Endothelial cell (in vitro differentiated cells): Measurements from ENCODE around the gene POLR3GL. TPM values are rescaled to one million over a fixed set of nuclear protein-coding genes. Genes with fewer than 3 reads are reported as not detected.

Experiments
- DNase-seq: peaks from one replicate; pipeline ENCODE4 v3.0.0; 2021; ENCODE audit warnings: low spot score
- H3K27ac Mint-ChIP-seq: one replicate; pipeline ENCODE4 v1.8.0; 2021; ENCODE audit warnings: mixed read lengths, inconsistent platforms; ENCODE audit not compliant: unreplicated experiment
- H3K27me3 Mint-ChIP-seq: one replicate; pipeline ENCODE4 v1.8.0; 2021; ENCODE audit warnings: mild to moderate bottlenecking, moderate library complexity, mixed read lengths, inconsistent platforms; ENCODE audit not compliant: unreplicated experiment
- H3K36me3 Mint-ChIP-seq: one replicate; pipeline ENCODE4 v1.8.0; 2021; ENCODE audit warnings: mild to moderate bottlenecking, low read depth, mixed read lengths, inconsistent platforms; ENCODE audit not compliant: unreplicated experiment
- H3K4me1 Mint-ChIP-seq: one replicate; pipeline ENCODE4 v1.8.0; 2021; ENCODE audit warnings: mild to moderate bottlenecking, mixed read lengths, inconsistent platforms; ENCODE audit not compliant: unreplicated experiment
- H3K4me3 Mint-ChIP-seq: one replicate; pipeline ENCODE4 v1.8.0; 2021; ENCODE audit warnings: mild to moderate bottlenecking, mixed read lengths, inconsistent platforms; ENCODE audit not compliant: unreplicated experiment
- H3K9me3 Mint-ChIP-seq: one replicate; pipeline ENCODE4 v1.8.0; 2021; ENCODE audit warnings: mixed read lengths, inconsistent platforms; ENCODE audit not compliant: unreplicated experiment
- CTCF ChIP-seq: fragments of 200-600 bp; sonication (generic); IDR thresholded peaks from one replicate; pipeline ENCODE4 v1.5.0; 2021; ENCODE audit warnings: antibody characterized with exemption; ENCODE audit not compliant: unreplicated experiment
- total RNA-seq: library from RNA; stranded (reverse); fragmentation: NEBNext Ultra II Directional; extraction: Animal tissue kit (Norgen Biotek cat#: 25700); gene quantifications from one replicate; pipeline ENCODE4 v1.2.1, GENCODE V29; 2021; ENCODE audit not compliant: unreplicated experiment

POLR3GL gene
- total RNA-seq, 1 donor from 2014 or later: 12.4 TPM

- H3K27ac Mint-ChIP-seq: peak overlapping the region; percentile 94
- no peak for TF ChIP-seq CTCF
- H3K4me1 Mint-ChIP-seq: peaks cover 29% of the 10 kb centered on the region
- DNase-seq: no peak
- peak overlapping the region; percentile 56 for H3K4me3 Mint-ChIP-seq
- H3K27me3 Mint-ChIP-seq: peaks cover 4% of the 10 kb centered on the region
- no peaks in the 10 kb centered on the region for H3K36me3 Mint-ChIP-seq
- no peaks in the 10 kb centered on the region for H3K9me3 Mint-ChIP-seq
These were observed 21.3 kb downstream of the POLR3GL start for GRCh38 chr1:145985502-145986439.

- H3K4me1 Mint-ChIP-seq: peaks cover 30% of the 10 kb centered on the region
- H3K27me3 Mint-ChIP-seq: peaks cover 4% of the 10 kb centered on the region
- no peak for TF ChIP-seq CTCF
- no peaks in the 10 kb centered on the region for H3K36me3 Mint-ChIP-seq
- no peak for DNase-seq
- no peaks in the 10 kb centered on the region for H3K9me3 Mint-ChIP-seq
- no peak overlapping the region for H3K4me3 Mint-ChIP-seq
- H3K27ac Mint-ChIP-seq: no peak overlapping the region
These were observed 22.1 kb downstream of the POLR3GL start for GRCh38 chr1:145986551-145986950.

GRCh38 chr1:145987926-145988325 lies 23.4 kb downstream of the POLR3GL start:
- no peaks in the 10 kb centered on the region for H3K9me3 Mint-ChIP-seq
- no peak for DNase-seq
- no peak overlapping the region for H3K27ac Mint-ChIP-seq
- H3K4me3 Mint-ChIP-seq: no peak overlapping the region
- H3K36me3 Mint-ChIP-seq: peaks cover 10% of the 10 kb centered on the region
- no peak for TF ChIP-seq CTCF
- peaks cover 4% of the 10 kb centered on the region for H3K27me3 Mint-ChIP-seq
- peaks cover 42% of the 10 kb centered on the region for H3K4me1 Mint-ChIP-seq

- peaks cover 4% of the 10 kb centered on the region for H3K27me3 Mint-ChIP-seq
- H3K4me3 Mint-ChIP-seq: no peak overlapping the region
- H3K27ac Mint-ChIP-seq: no peak overlapping the region
- peaks cover 18% of the 10 kb centered on the region for H3K36me3 Mint-ChIP-seq
- no peaks in the 10 kb centered on the region for H3K9me3 Mint-ChIP-seq
- peaks cover 44% of the 10 kb centered on the region for H3K4me1 Mint-ChIP-seq
- no peak for DNase-seq
- TF ChIP-seq CTCF: no peak
These were observed 24.3 kb downstream of the POLR3GL start for GRCh38 chr1:145988773-145989172.

GRCh38 chr1:145990249-145990855 lies 25.9 kb downstream of the POLR3GL start:
- Mint-ChIP-seq H3K9me3 (no peaks in the 10 kb centered on the region), H3K27ac (peak overlapping the region; percentile 64), H3K36me3 (peaks cover 33% of the 10 kb centered on the region), H3K4me3 (no peak overlapping the region), H3K4me1 (peaks cover 44% of the 10 kb centered on the region), H3K27me3 (peaks cover 3% of the 10 kb centered on the region)
- no peak for DNase-seq
- TF ChIP-seq CTCF: no peak
